ENCODE data around the gene BRD1.

BRD1 gene

GRCh38 chr22:49749227-49749626 is 78.4 kb downstream of the BRD1 start:
- no peak for DNase-seq

DNA sequence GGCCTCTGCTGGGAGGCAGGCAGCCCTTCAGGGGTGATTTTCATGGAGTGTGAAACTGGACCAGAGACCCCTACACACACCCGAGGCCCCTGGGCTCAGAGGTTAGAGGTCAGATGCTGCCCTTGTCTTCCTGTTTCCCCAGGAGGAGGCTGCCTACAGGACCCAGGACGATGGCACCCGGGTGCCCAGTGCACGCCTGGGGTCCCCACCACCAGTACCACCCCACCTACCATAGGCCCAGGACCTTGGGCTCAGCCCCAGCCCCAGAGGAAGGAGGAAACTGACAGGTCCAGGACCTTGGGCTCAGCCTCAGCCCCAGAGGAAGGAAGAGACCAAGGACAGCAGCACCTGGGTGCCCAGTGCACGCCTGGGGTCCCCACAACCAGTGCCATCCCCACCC is 79.2 kb downstream of the BRD1 start:
- no peak for DNase-seq

GRCh38 chr22:49747716-49748115 is 80.0 kb downstream of the BRD1 start:
- no peak for DNase-seq

- DNase-seq: no peak
These were observed 80.5 kb downstream of the BRD1 start for GRCh38 chr22:49747130-49747529.

DNA sequence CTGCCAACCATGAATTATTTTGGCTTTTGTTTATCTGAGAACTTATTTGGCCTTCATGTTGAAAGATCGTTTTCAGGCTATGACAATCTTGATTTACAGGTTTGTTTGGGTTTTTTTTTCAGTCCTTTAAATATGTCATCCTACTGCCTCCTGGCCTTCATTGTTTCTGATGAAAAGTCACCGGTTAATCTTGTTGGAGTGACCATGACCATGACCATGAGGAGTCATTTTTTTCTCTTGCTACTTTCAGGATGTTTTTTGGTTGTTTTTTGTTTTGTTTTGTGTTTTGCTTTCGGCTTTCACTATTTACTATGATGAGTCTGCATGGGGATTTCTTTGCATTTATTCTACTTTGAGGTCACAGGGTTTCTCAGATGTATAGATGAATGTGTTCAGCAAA is 81.6 kb downstream of the BRD1 start:
- DNase-seq: no peak

DNA sequence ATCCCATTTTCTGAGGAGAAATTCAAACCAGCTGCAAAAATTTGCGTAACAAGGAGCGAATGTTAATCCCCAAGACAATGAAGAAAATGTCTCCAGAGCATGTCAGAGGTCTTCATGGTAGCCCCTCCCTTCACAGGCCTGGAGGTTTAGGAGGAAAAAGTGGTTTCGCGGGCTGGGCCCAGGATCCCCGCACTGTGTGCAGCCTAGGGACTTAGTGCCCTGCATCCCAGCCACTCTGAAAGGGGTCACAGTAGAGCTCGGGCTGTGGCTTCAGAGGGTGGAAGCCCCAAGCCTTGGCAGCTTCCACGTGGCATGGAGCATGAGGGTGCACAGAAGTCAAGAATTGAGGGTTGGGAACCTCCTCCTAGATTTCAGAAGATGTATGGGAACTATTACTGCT is 87.4 kb downstream of the BRD1 start:
- no peak for DNase-seq

- no peak for DNase-seq
These were observed 88.5 kb downstream of the BRD1 start for GRCh38 chr22:49739138-49739537.

DNA sequence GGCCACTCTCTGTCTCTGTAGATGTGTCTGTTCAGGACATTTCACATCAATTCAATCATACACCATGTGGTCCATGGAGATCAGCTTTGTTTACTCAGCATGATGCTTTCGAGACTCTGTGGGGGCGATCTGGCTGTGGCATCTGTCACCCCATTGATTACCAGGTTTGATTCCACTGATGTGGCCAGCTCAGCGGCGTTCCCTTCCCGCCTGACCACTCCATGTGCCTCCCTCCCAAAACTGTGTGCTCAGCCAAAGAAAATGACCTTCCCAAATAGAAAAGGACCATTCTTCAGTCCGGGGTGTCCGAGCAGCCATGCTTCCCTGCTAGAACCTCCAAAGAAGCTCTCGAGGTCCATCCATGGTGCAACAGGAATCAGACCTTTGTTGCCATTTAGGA is 89.1 kb downstream of the BRD1 start:
- DNase-seq: no peak

GRCh38 chr22:49738006-49738405 is 89.7 kb downstream of the BRD1 start:
- no peak for DNase-seq

DNA sequence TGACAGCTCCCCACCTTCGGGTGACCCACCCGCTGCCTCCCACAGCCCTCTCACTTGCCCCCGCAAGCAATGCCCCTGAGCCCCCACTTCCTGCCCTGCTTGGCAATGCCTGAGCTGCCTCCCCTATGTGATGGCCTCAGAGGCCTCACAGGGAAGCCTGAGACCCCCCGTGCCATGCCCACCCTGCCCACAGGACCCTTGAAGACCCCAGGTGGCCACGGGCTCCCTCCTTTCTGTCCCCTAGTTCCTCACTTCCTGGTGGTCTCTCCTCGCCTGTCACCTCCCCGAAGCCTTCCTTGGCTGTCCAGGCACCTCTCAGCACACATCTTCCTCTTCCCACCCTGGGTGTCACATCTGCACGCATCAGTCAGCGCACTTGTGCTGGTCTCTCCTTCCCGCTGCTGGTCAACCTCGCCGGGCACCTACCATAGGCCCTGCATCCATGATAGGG is 90.5 kb downstream of the BRD1 start:
- DNase-seq: no peak

GRCh38 chr22:49736538-49736937 is 91.1 kb downstream of the BRD1 start:
- DNase-seq: no peak

- no peak for DNase-seq
These were observed 91.7 kb downstream of the BRD1 start for GRCh38 chr22:49735901-49736421.

DNA sequence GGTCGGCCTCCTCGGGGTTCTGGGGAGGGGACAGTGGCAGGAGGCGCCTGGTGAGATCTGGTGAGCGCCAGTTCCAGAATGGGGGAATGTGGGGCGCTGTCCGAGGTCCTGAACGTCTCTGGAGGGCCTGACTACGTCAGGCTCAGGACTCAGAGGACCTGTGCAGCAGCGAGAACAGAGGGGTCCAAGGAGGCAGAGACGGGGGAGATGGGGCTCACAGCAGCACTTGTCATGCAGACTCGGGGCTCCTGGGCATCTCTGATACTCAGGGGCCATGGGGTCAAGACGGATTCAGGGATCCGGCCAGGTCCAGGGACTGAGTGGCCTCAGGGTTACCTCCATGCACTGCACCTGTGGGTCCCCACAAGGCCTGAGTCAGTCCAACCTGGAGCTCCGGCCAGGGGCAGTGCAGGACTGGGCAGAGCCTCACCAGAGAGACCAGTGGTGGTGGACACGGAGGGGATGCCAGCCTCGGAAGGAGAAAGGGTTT is 92.2 kb downstream of the BRD1 start:
- DNase-seq: no peak

- DNase-seq: no peak
These were observed 92.8 kb downstream of the BRD1 start for GRCh38 chr22:49734882-49735281.

GRCh38 chr22:49734390-49734789 is 93.3 kb downstream of the BRD1 start:
- DNase-seq: no peak

GRCh38 chr22:49733631-49734030 is 94.0 kb downstream of the BRD1 start:
- DNase-seq: no peak

GRCh38 chr22:49730656-49731055 is 97.0 kb downstream of the BRD1 start:
- no peak for DNase-seq

DNA sequence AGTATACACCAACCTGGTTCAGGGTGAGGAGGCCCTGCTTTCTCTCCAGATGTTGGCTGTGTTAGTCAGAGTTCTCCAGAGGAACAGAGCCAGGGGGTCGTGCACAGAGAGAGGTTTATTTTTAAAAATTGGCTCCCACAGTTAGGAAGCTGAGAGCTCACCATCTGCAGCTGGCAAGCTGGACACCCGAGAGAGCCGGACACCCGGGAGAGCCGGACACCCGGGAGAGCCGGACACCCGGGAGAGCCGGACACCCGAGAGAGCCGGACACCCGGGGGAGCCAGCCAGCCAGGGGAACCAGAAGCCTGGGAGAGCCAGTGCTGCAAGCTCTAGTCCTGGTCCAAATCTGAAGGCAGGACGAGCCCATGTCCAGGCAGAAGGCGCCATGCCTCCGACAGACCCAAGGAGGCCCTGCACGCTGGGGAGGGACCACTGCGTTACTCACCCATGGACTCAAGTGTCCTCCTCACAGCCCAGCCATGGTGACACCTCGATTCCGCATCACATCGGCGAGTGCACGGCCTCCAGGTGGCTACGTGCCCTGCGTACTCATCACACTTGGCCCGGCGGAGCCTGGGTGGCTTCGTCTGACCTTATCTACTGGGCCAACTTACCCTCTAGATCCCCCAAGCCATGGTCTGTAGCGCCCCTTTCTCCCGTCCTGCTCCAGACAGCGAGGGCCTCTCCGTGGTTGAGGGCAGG is 99.0 kb downstream of the BRD1 start:
- DNase-seq: no peak

DNA sequence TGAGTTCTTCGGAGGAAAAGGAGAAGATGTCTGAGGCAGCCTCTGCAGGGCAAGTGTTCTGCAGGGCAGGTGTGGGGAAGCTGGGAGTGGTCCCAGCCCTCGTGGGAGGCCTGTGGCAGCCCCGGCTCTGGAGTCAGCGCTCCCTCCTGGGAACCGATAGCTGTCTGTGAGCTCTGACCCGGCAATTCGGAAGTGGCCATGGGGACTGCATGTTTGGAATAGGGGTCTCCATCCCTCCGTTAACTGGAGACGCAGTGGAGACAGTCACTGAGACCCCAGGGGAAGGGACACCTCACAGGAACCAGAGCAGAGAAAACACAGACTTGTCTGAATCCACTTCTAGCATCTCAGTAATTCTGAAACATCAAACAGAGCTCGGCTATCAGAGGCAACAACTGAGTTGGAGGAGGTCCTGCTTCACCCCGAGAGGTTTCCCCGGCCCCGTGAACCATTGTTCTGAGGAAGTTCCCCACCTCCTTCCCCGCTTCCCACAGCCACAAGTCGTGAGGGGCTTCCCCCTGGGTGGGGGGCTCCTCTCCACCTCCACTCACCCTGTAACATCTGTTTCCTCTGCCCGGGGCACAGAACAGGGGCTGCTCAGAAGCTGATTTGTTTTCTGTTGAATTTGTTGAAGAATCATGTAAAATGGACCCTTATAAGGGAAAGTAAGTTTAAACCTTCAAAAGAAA is 99.6 kb downstream of the BRD1 start:
- DNase-seq: no peak

DNA sequence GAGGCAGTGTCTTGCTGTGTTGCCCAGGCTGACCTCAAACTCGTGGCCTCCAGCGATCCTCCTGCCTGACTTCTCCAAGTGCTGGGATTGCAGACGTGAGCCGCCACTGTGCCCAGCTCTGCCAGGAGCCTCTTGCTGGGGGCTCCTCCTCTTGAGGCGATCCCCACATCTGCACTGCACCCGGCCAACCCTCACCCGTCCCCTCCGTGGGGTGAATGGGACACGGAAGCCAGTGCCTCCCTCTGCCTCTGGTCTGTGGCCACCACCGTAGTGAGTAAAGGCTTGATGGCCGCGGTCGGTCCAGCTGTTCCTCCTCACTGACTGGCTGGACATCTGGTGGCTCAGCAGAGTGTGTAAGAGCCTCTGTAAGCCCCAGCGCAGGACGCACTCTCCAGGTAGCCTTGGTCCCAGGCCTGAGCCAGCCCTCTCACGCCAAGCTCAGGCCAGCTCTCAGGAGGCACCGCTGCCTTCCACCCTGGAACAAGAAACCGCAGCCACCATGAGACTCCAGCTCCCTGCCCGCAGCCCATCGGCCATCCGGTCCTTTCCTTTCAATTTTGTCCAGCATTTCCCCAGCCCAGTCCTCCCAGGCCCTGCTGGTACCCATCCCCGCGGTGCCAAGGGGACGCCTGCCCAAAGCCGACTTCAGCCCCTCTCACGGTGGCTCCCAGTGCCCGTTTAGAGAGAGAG is 100.3 kb downstream of the BRD1 start:
- no peak for DNase-seq

- DNase-seq: no peak
These were observed 101.0 kb downstream of the BRD1 start for GRCh38 chr22:49726701-49727101.

DNA sequence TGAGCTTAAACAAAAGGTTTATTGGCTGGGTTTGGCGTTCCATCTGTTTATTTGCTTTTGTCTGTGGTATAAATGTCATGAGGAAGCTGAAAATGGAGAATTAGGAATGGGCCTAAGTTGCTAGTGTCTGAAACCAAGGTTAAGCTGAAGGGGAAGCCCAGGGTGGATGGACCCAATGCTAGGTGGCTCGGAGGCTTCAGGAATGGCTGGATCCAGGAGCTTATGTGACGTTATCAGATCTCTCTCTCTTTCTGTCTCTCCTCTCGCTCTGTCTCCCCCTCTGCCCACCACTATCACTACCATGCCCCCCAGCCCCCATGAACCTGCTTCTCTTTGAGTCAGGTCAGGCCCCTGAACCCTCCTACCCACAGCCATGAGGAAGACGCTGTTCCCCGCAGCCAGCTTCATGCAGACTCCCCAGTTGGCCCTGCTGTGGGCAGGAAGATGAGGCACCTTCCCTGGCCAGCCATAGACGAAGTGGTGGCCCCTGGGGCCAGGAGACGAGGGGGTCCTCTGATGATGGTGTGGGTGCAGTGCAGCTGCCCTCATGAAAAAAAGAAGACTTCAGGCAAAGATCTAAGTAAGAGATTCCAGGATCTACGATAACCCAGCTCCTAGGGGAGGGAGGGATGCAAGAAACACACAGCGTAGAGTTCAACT is 101.5 kb downstream of the BRD1 start:
- no peak for DNase-seq

DNA sequence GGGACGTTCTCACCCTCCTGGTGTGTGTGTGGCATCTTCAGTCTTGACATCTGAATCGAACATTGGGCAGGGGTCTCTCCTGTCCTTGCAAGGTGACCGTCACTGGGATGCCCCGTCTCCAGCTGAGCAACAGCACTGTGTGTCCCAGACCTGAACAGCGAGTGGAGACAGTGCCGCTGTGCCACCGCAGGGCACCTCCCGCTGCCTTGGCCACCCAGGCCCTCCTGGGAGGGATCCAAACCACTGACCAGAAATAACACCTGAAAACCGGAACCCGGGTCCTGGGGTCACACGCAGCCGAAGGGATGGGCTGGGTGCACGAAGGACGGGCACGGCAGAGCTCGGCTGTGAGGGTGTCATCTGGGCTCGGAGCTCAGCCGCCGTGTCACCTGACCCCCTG is 102.2 kb downstream of the BRD1 start:
- no peak for DNase-seq

Measured in SIG-M5 (cell line).